Neuronal stem cell (in vitro differentiated cells): ENCODE data around the gene ZIC3.
A peak's percentile ranks its signal among the peaks of the same experiment; 100 is the strongest.

Source experiments
- DNase-seq: peaks from one replicate; pipeline ENCODE4 v3.0.0-alpha.2; 2013; ENCODE audit warnings: low spot score
- H2AFZ ChIP-seq: one replicate; pipeline ENCODE4 v1.6.1; 2013; ENCODE audit warnings: mild to moderate bottlenecking, low read length, inconsistent platforms
- H2AK5ac ChIP-seq: 2 replicates; pipeline ENCODE4 v1.6.1; 2013; ENCODE audit warnings: low read depth, mild to moderate bottlenecking, inconsistent platforms, low read length, moderate library complexity, mixed read lengths
- H2BK120ac ChIP-seq: 2 replicates; pipeline ENCODE4 v1.6.1; 2013; ENCODE audit warnings: low read depth, mild to moderate bottlenecking, inconsistent platforms, low read length, moderate library complexity, mixed read lengths
- H2BK12ac ChIP-seq: one replicate; pipeline ENCODE4 v1.6.1; 2013; ENCODE audit warnings: low read length, inconsistent platforms
- H2BK15ac ChIP-seq: 2 replicates; pipeline ENCODE4 v1.6.1; 2013; ENCODE audit warnings: mild to moderate bottlenecking, low read length, inconsistent platforms, mixed read lengths
- H2BK5ac ChIP-seq: one replicate; pipeline ENCODE4 v1.6.1; 2013; ENCODE audit warnings: inconsistent platforms, mild to moderate bottlenecking, low read length, moderate library complexity
- H3K14ac ChIP-seq: one replicate; pipeline ENCODE4 v1.6.1; 2013; ENCODE audit warnings: low read length, inconsistent platforms
- H3K18ac ChIP-seq: 2 replicates; pipeline ENCODE4 v1.6.1; 2013; ENCODE audit warnings: low read length, inconsistent platforms
- H3K23ac ChIP-seq: 2 replicates; pipeline ENCODE4 v1.6.1; 2013; ENCODE audit warnings: low read depth, mild to moderate bottlenecking, mixed read lengths, low read length, inconsistent platforms; ENCODE audit not compliant: poor library complexity
- H3K27ac ChIP-seq: replicated peaks from 3 replicates; pipeline ENCODE4 v1.5.1; 2013; ENCODE audit warnings: low read length, inconsistent platforms
- H3K27me3 ChIP-seq, 3 experiments: 2 replicates each; pipeline ENCODE4 v1.6.1; 2013; ENCODE audit warnings: low read length in 3 of 3, mild to moderate bottlenecking in 2 of 3, inconsistent platforms in 1 of 3, low read depth in 1 of 3, mixed read lengths in 1 of 3, moderate library complexity in 1 of 3; ENCODE audit not compliant: control insufficient read depth in 3 of 3, insufficient read depth in 3 of 3
- H3K36me3 ChIP-seq, 2 donors: replicated peaks in 1 of 2; 2 replicates each; pipeline ENCODE4 v1.6.1; 2013; ENCODE audit warnings: low read length in 2 of 2; ENCODE audit not compliant: control insufficient read depth in 2 of 2, insufficient read depth in 2 of 2
- H3K4ac ChIP-seq: 2 replicates; pipeline ENCODE4 v1.6.1; 2013; ENCODE audit warnings: inconsistent platforms, mild to moderate bottlenecking, low read length, moderate library complexity
- H3K4me1 ChIP-seq, 2 donors: 1 replicate in 1 of 2; 2 replicates in 1 of 2; pipeline ENCODE4 v1.6.1; 2013; ENCODE audit warnings: low read length in 2 of 2, low read depth in 1 of 2; ENCODE audit not compliant: control insufficient read depth in 2 of 2, insufficient read depth in 1 of 2
- H3K4me2 ChIP-seq: one replicate; pipeline ENCODE4 v1.6.1; 2013; ENCODE audit warnings: mild to moderate bottlenecking, low read length, inconsistent platforms; ENCODE audit not compliant: insufficient read depth, poor library complexity, severe bottlenecking
- H3K4me3 ChIP-seq, 2 donors: 2 replicates each; pipeline ENCODE4 v1.5.1; 2013; ENCODE audit warnings: low read length in 2 of 2, mild to moderate bottlenecking in 2 of 2, inconsistent platforms in 1 of 2, moderate library complexity in 1 of 2
- H3K79me1 ChIP-seq: one replicate; pipeline ENCODE4 v1.6.1; 2013; ENCODE audit warnings: low read depth, mild to moderate bottlenecking, inconsistent platforms, low read length, moderate library complexity
- H3K9ac ChIP-seq: one replicate; pipeline ENCODE4 v1.6.1; 2013; ENCODE audit warnings: mild to moderate bottlenecking, low read depth, low read length, inconsistent platforms; ENCODE audit not compliant: poor library complexity
- H3K9me3 ChIP-seq, 2 donors: replicated peaks in 1 of 2; 2 replicates each; pipeline versions ENCODE3 to v1.6.1; 2013; ENCODE audit warnings: low read length in 2 of 2, mild to moderate bottlenecking in 2 of 2, inconsistent platforms in 1 of 2, low read depth in 1 of 2, mixed read lengths in 1 of 2, moderate library complexity in 1 of 2; ENCODE audit not compliant: control insufficient read depth in 2 of 2, insufficient read depth in 1 of 2
- H4K8ac ChIP-seq: one replicate; pipeline ENCODE4 v1.6.1; 2013; ENCODE audit warnings: low read depth, mild to moderate bottlenecking, inconsistent platforms, low read length, moderate library complexity
- H4K91ac ChIP-seq: one replicate; pipeline ENCODE4 v1.6.1; 2013; ENCODE audit warnings: low read length, low read depth, mild to moderate bottlenecking, inconsistent platforms; ENCODE audit not compliant: poor library complexity
- WGBS, 2 donors: extraction: QIAGEN DNeasy Blood & Tissue Kit; methylation state at CpG; one replicate each; pipeline ENCODE4 v1.1.7; 2013; ENCODE audit warnings: missing lambda C conversion rate in 2 of 2, mixed read lengths in 1 of 2; ENCODE audit not compliant: insufficient read length in 2 of 2, insufficient replicate concordance in 1 of 2; ENCODE audit errors: extremely low coverage in 2 of 2; 5-methylcytosine and 5-hydroxymethylcytosine counted together

The ZIC3 gene

GRCh38 chrX:137547291-137547690, 18.6 kb upstream of the ZIC3 start:
- H3K9ac ChIP-seq = no peak overlapping the region
- no peak overlapping the region for H2AK5ac ChIP-seq
- H3K4me2 ChIP-seq = peak overlapping the region; percentile 57
- peaks cover 1 to 4% of the 10 kb centered on the region in 2 donors for H3K9me3 ChIP-seq
- H3K36me3 ChIP-seq = no peaks in the 10 kb centered on the region
- no peak overlapping the region for H3K18ac ChIP-seq
- H4K91ac ChIP-seq = no peak overlapping the region
- H4K8ac ChIP-seq = no peak overlapping the region
- H2BK15ac ChIP-seq = no peak overlapping the region
- H2BK12ac ChIP-seq = no peak overlapping the region
- no peak overlapping the region for H2BK5ac ChIP-seq
- no peaks in the 10 kb centered on the region for H3K79me1 ChIP-seq
- H3K4ac ChIP-seq = no peak overlapping the region
- no CpG with 5 or more reads among the region's 28 CpGs for WGBS, 2 donors
- H2BK120ac ChIP-seq = no peak overlapping the region
- H3K27me3 ChIP-seq = peaks cover 18 to 66% (median 48%) of the 10 kb centered on the region in 3 experiments
- H3K14ac ChIP-seq = no peak overlapping the region
- no peak overlapping the region for H2AFZ ChIP-seq
- no peak overlapping the region for H3K27ac ChIP-seq
- H3K4me1 ChIP-seq = peaks cover 0 to 2% of the 10 kb centered on the region in 2 donors
- no peak for DNase-seq
- H3K4me3 ChIP-seq = no peak overlapping the region
- no peak overlapping the region for H3K23ac ChIP-seq

DNA sequence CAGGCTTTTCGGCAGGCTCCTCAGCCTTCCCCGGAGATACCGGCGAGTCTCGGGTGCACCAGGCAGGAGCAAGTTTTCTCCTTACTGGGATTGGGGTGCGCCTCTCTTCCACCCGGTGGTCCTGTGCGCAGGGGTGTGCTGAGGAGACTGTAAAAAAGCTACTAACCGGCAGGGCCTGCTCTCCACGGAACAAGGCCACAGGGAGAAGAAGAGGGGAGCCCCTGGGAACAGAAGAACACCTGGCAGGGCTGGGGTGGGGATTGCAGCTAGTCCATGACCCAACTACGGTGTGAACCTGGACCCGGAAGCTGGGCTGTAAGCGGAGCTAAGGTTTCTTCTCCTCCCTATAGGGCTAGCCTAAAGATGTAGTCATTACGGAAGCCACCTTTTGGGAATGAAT, 17.7 kb upstream of the ZIC3 start:
- Histone ChIP-seq H4K8ac (no peak overlapping the region), H3K4ac (no peak overlapping the region)
- no peak for DNase-seq

GRCh38 chrX:137549073-137549472, 16.9 kb upstream of the ZIC3 start:
- Histone ChIP-seq H3K4me1 (peaks cover 0 to 2% of the 10 kb centered on the region in 2 donors), H3K27ac (no peak overlapping the region), H3K4me3 (no peak overlapping the region), H4K91ac (no peak overlapping the region), H3K4me2 (no peak overlapping the region), H3K79me1 (no peaks in the 10 kb centered on the region), H3K27me3 (peaks cover 18 to 66% (median 48%) of the 10 kb centered on the region in 3 experiments), H2AK5ac (no peak overlapping the region), H3K4ac (no peak overlapping the region), H3K36me3 (no peaks in the 10 kb centered on the region), H2AFZ (no peak overlapping the region), H4K8ac (no peak overlapping the region), H3K18ac (no peak overlapping the region), H2BK5ac (no peak overlapping the region), H2BK120ac (no peak overlapping the region), H3K23ac (no peak overlapping the region), H3K9me3 (peaks cover 1 to 4% of the 10 kb centered on the region in 2 donors), H3K14ac (no peak overlapping the region), H2BK12ac (no peak overlapping the region), H2BK15ac (no peak overlapping the region), H3K9ac (no peak overlapping the region)
- no peak for DNase-seq
- WGBS, 2 donors = no CpG with 5 or more reads among the region's 24 CpGs

More for the DNA sequence above, 17.7 kb upstream of the ZIC3 start:
- H2BK12ac ChIP-seq = no peak overlapping the region
- no CpG with 5 or more reads among the region's 14 CpGs for WGBS, 2 donors
- H3K4me1 ChIP-seq = peaks cover 0 to 2% of the 10 kb centered on the region in 2 donors
- no peak overlapping the region for H3K4me3 ChIP-seq
- no peak overlapping the region for H2BK15ac ChIP-seq
- H3K9me3 ChIP-seq = peaks cover 1 to 4% of the 10 kb centered on the region in 2 donors
- H2BK120ac ChIP-seq = no peak overlapping the region
- H3K4me2 ChIP-seq = no peak overlapping the region
- no peaks in the 10 kb centered on the region for H3K79me1 ChIP-seq
- H3K18ac ChIP-seq = peak overlapping the region; percentile 28
- H2BK5ac ChIP-seq = no peak overlapping the region
- no peak overlapping the region for H2AK5ac ChIP-seq
- no peak overlapping the region for H4K91ac ChIP-seq
- no peak overlapping the region for H3K27ac ChIP-seq
- no peak overlapping the region for H2AFZ ChIP-seq
- H3K9ac ChIP-seq = no peak overlapping the region
- H3K23ac ChIP-seq = no peak overlapping the region
- no peaks in the 10 kb centered on the region for H3K36me3 ChIP-seq
- no peak overlapping the region for H3K14ac ChIP-seq
- peaks cover 18 to 66% (median 48%) of the 10 kb centered on the region in 3 experiments for H3K27me3 ChIP-seq

GRCh38 chrX:137549851-137550664, 15.9 kb upstream of the ZIC3 start:
- H3K4me3 ChIP-seq = peak overlapping the region; percentile 20 to 30

More at GRCh38 chrX:137549851-137550664, 15.9 kb upstream of the ZIC3 start:
- H3K4ac ChIP-seq = no peak overlapping the region
- H4K8ac ChIP-seq = no peak overlapping the region
- no peak overlapping the region for H2BK12ac ChIP-seq
- no peak overlapping the region for H2BK5ac ChIP-seq
- H3K27ac ChIP-seq = no peak overlapping the region
- H3K18ac ChIP-seq = peak overlapping the region; percentile 48
- peak overlapping the region; percentile 73 for H2AFZ ChIP-seq
- no peak for DNase-seq
- WGBS, 2 donors = no CpG with 5 or more reads among the region's 58 CpGs
- H2AK5ac ChIP-seq = no peak overlapping the region
- no peak overlapping the region for H2BK15ac ChIP-seq
- peak overlapping the region; percentile 62 for H3K4me2 ChIP-seq
- peaks cover 16 to 60% (median 48%) of the 10 kb centered on the region in 3 experiments for H3K27me3 ChIP-seq
- no peaks in the 10 kb centered on the region for H3K36me3 ChIP-seq
- H3K9ac ChIP-seq = no peak overlapping the region
- H2BK120ac ChIP-seq = no peak overlapping the region
- H3K79me1 ChIP-seq = no peaks in the 10 kb centered on the region
- H4K91ac ChIP-seq = no peak overlapping the region
- no peak overlapping the region for H3K23ac ChIP-seq
- H3K9me3 ChIP-seq = peaks cover 1 to 4% of the 10 kb centered on the region in 2 donors
- H3K14ac ChIP-seq = no peak overlapping the region
- H3K4me1 ChIP-seq = peaks cover 0 to 2% of the 10 kb centered on the region in 2 donors
